Fibroblast of the aortic adventitia (primary cell): ENCODE results near the gene KRT9. TPM values are rescaled to one million over a fixed set of nuclear protein-coding genes. Genes with fewer than 3 reads are reported as not detected.
"Not testable (repeated sequence)": the region's sequence is repeated elsewhere in the genome, so short reads cannot be mapped to it uniquely, and the experiment has no call there.

Experiments used
- DNase-seq: peaks from one replicate; pipeline ENCODE4 v3.0.0-alpha.2; 2010; ENCODE audit warnings: low read depth
- H3K4me3 ChIP-seq: 2 replicates; pipeline ENCODE4 v1.5.1; 2011; ENCODE audit warnings: low read depth, mild to moderate bottlenecking, control low read depth, low read length, moderate library complexity
- total RNA-seq: library from RNA; depleted of rRNA; stranded (reverse); fragments of >200 nt; gene quantifications from 2 replicates; pipeline ENCODE4 v1.2.3, GENCODE V29; 2012; ENCODE audit warnings: low replicate concordance
- TF ChIP-seq, protein P1 (sequence below): IDR thresholded peaks from 2 replicates; pipeline ENCODE4 v1.5.1; 2011; ENCODE audit warnings: mild to moderate bottlenecking, low read length, control low read depth, inconsistent platforms; ENCODE audit not compliant: insufficient read depth

KRT9 gene, protein sequence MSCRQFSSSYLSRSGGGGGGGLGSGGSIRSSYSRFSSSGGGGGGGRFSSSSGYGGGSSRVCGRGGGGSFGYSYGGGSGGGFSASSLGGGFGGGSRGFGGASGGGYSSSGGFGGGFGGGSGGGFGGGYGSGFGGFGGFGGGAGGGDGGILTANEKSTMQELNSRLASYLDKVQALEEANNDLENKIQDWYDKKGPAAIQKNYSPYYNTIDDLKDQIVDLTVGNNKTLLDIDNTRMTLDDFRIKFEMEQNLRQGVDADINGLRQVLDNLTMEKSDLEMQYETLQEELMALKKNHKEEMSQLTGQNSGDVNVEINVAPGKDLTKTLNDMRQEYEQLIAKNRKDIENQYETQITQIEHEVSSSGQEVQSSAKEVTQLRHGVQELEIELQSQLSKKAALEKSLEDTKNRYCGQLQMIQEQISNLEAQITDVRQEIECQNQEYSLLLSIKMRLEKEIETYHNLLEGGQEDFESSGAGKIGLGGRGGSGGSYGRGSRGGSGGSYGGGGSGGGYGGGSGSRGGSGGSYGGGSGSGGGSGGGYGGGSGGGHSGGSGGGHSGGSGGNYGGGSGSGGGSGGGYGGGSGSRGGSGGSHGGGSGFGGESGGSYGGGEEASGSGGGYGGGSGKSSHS
- total RNA-seq: not detected in 2 replicates

DNA sequence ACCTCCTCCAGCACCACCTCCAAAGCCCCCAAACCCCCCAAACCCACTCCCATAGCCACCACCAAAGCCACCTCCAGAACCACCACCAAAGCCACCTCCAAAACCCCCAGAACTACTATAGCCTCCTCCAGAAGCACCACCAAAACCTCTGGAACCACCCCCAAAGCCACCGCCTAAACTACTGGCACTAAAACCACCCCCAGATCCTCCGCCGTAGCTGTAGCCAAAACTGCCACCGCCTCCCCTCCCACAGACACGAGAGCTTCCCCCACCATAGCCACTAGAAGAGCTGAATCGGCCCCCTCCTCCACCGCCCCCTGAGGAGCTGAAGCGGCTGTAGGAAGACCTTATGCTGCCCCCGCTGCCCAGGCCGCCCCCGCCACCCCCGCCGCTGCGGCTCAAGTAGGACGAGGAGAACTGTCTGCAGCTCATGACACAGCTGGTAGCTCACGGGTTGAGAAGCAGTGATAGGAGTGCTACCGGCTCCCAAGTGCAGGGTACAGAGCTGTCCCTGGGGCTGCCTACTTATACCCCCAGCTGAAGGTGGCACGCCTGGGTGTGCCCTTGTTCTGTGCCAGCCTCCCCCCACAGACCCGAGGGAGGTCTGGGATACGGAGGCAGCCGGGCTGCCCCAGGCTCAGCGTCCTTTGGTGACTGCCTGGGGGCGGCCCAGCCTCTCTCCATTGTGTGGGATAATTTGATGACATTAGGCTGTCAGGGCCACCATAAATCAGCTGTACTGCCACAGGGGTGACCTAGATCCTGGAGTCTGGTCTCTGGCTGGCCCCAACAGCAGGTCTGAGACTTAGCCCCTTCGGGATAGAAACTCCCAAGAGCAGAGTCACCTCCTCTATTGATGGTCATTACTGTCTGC is at the start of gene KRT9:
KRT9 (minus strand) TSS at position 499 of the 874 bp plus-strand sequence; CDS start at position 432, 67 bp downstream.
- no peak for DNase-seq
- TF ChIP-seq, protein P1, sequence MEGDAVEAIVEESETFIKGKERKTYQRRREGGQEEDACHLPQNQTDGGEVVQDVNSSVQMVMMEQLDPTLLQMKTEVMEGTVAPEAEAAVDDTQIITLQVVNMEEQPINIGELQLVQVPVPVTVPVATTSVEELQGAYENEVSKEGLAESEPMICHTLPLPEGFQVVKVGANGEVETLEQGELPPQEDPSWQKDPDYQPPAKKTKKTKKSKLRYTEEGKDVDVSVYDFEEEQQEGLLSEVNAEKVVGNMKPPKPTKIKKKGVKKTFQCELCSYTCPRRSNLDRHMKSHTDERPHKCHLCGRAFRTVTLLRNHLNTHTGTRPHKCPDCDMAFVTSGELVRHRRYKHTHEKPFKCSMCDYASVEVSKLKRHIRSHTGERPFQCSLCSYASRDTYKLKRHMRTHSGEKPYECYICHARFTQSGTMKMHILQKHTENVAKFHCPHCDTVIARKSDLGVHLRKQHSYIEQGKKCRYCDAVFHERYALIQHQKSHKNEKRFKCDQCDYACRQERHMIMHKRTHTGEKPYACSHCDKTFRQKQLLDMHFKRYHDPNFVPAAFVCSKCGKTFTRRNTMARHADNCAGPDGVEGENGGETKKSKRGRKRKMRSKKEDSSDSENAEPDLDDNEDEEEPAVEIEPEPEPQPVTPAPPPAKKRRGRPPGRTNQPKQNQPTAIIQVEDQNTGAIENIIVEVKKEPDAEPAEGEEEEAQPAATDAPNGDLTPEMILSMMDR: no peak
- H3K4me3 ChIP-seq: no peak within 1 kb of the TSS

DNA sequence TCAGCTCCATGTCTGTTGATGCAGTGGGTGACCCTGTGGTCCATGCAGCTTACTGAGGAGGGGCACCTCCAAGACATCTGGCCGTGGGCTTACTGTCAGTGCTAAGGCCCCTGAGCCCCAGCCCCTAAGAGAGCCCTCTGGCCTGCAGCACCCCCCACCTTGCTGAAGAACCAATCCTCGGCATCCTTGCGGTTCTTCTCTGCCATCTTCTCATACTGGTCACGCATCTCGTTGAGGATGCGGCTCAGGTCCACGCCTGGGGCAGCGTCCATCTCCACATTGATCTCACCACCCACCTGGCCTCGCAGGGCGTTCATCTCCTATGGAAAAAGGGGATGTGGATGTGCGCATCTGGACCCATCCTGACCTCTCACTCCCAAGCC is 49.6 kb upstream of the KRT9 start:
- not testable (repeated sequence) for H3K4me3 ChIP-seq, DNase-seq

DNA sequence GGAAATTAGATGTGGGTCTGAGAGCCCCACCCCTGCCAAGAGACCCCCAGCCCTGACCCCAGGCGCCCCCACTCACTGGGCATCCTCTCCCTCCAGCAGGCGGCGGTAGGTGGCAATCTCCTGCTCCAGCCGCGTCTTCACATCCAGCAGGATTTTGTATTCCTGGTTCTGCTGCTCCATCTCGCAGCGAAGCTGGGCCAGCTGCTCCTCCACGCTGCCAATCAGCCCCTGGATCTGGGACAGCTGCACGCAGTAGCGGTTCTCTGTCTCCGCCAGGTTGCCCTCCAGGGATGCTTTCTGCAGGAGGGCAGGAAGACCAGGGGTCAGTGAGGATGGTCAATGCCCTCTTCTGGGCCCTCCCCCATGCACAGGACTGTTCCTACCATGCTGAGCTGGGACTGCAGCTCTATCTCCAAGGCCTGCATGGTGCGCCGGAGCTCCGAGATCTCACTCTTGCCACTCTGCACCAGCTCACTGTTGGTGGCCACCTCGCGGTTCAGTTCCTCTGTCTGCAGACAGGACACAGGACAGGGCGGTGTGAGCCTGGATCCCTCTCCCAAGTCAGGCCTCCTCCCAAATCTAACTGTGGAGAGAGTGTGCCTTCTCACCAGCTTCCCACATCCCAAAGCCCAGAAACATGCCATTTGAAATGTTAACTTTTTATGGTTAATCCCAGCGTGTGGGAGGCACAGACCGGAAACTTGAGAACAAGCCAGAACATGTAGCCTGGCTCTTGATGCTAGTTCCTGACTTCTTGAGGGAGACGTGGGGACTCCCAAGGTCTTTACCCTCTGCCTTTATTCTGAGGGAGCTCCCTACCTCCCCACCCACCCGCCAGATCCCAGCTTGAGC is 49.0 kb upstream of the KRT9 start:
- TF ChIP-seq, protein P1: no peak
- H3K4me3 ChIP-seq: no peak overlapping the region
- DNase-seq: no peak

DNA sequence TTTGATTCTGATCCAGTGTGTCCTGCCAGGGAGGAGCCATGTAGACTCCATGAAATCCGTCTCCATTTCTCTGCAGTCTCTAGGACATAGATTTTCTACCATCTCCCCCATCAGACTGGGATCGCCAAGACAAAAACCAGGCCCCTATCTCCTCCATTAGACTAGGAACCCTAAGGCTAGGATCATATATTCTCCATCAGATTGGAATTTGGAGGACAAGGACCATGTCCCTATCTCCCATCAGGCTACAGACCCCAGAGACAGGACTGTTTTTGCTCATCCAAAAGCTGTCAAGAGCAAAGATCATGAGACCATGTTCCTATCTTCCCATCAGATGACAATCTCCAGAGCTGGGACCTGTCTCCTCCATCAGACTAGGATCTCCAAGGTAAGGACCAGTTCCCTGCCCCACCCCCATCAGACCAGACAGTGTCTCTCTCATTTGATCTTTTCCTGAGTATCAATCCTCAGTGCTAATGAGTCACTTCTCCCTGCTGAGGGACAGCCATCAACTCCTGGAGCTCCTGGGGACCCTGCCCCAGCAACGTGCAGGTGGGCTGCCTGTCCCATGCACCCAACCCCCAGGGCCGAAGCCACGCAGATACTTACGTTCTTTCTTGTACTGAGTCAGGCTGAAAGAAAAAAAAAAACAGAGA is 48.2 kb upstream of the KRT9 start:
- H3K4me3 ChIP-seq, DNase-seq: not testable (repeated sequence)

DNA sequence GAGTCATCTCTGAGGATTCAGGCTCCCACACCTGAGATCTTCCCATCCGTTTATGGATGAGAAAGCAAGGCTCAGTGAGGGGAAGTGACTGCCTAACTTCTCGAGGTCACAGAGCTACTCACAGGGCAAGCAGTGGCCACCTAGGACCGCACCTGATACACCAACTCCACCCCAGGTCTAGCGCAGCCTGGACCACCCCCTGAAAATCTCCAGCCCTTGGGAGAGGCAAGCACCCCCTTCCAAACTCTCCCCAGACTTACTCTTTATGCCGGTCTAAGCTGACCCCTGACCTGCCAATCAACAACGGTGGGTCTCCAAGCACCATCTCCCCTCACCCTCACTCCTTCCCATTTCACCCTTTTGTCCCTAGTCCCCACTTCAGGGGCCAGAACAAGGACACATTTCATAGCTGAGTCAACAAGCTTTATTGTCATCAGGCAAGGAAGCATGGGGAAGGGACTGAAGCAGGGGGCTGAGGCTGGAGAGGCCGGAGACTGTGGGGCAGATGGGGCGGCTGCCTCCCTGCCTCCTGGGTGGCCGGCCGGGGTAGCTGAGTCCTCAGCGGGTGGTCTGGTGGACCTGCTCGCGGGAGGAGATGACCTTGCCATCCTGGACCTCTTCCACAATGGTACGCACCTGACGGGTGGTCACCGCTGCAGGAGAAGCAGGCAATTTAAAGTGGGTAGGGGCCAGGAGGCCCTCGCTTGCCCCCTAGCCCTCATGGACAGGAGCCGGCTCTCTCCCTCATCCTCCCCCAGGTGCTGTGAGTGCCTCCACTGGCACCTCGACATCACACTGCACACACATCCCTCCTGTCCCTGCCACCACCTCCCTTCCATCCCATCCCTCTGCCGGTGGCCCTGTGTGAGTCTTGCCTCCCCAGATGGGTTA is 47.4 kb upstream of the KRT9 start:
- DNase-seq: no peak
- no peak overlapping the region for H3K4me3 ChIP-seq
- TF ChIP-seq, protein P1: no peak

DNA sequence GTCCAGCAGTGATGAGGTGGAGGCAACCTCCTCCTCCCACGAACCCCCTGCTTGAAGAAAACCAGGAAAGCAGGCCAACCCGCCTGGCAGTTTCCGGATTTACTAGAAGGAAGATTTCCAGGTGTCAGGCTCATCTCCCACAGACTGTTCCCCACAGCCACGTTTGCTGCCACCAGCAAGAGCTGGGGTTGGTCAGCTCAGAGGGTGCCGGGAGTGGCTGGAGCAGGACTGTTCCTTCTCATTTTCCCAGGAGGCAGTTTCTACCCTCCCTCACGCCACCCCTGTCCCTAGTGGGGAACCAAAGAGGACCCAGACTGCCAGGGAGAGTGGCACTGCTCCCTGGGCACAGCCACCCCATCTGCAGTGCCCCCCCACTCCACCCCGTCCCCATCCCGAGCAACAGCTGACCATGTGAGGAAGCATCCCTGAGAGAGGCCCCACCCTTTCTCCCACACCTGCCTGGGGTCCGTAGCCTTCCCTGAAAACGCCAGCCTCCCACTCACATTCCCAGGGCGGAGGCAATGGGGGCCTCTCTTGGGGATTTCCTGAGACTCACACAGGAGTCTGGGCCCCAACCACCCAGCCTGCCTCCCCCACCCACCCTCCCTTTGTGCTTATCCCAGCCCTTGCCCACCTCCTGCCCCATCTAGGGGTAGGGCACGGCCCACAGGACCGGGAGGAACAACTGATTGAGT is 46.6 kb upstream of the KRT9 start:
- no peak overlapping the region for H3K4me3 ChIP-seq
- no peak for DNase-seq
- TF ChIP-seq, protein P1: no peak
